HepG2 (cell line): ENCODE measurements around the gene GPBP1. TPM values are rescaled to one million over a fixed set of nuclear protein-coding genes. Genes with fewer than 3 reads are reported as not detected.

Experiments
- ATAC-seq: fragments of 200-7000 bp; cut with Tn5 transposase; 3 replicates; pipeline ENCODE4 v1.9.1; 2020; ENCODE audit warnings: mild to moderate bottlenecking, moderate library complexity
- BruUV-seq: library from RNA; stranded (reverse); fragments of 400-500 nt; replicated peaks from 2 replicates; lab custom pipeline; 2021; lab: Mats Ljungman, UMichigan
- CTCF ChIA-PET: fragments of 300-600 bp; formaldehyde crosslinking; extraction: SDS; loops from one replicate; lab custom pipeline; 2021; ENCODE audit warnings: low total read pairs, inconsistent platforms, low intra/inter-chr PET ratio; lab: Yijun Ruan, JAX
- POLR2A ChIA-PET: fragments of 350-600 bp; sonication (Branson Sonifier 250); formaldehyde crosslinking; loops from one replicate; lab custom pipeline; 2020; ENCODE audit warnings: antibody characterized with exemption, inconsistent platforms; lab: Yijun Ruan, JAX
- DNase-seq: peaks from one replicate; pipeline ENCODE4 v3.0.0-alpha.2; 2015; ENCODE audit warnings: low spot score
- FAIRE-seq: peaks from 3 replicates; lab custom pipeline; 2011; peaks lifted over from hg19 to GRCh38; lab: Jason Lieb, UNC
- H2AFZ ChIP-seq: one replicate; pipeline ENCODE4 v1.6.1; 2011; ENCODE audit warnings: low read length, inconsistent platforms
- H3K27ac ChIP-seq: fragments of 300-600 bp; 3 replicates; pipeline ENCODE4 v1.8.0; 2011; ENCODE audit warnings: mixed run types, mild to moderate bottlenecking, mixed read lengths, low read length, inconsistent platforms; ENCODE audit not compliant: insufficient read depth; ENCODE audit errors: extremely low read length
- H3K27me3 ChIP-seq, 2 experiments: fragments of 200-600 bp in 1 of 2; 2 replicates in 1 of 2; 3 replicates in 1 of 2; pipeline versions ENCODE4 v1.6.0 to v1.8.0; 2011; ENCODE audit warnings: low read length in 2 of 2, mild to moderate bottlenecking in 2 of 2, moderate library complexity in 2 of 2, inconsistent platforms in 1 of 2; ENCODE audit not compliant: insufficient read depth in 2 of 2, control insufficient read depth in 1 of 2
- H3K36me3 ChIP-seq, 2 experiments: fragments of 200-600 bp in 1 of 2; replicated peaks in 1 of 2; 2 replicates in 1 of 2; 3 replicates in 1 of 2; pipeline versions ENCODE4 v1.5.1 to v1.8.0; 2011; ENCODE audit warnings: low read length in 2 of 2, inconsistent platforms in 1 of 2; ENCODE audit not compliant: insufficient read depth in 2 of 2, control insufficient read depth in 1 of 2
- H3K4me1 ChIP-seq: 2 replicates; pipeline ENCODE4 v1.5.1; 2012; ENCODE audit warnings: low read length, inconsistent platforms; ENCODE audit not compliant: insufficient read depth
- H3K4me2 ChIP-seq: 2 replicates; pipeline ENCODE4 v1.6.0; 2011; ENCODE audit warnings: low read depth, low read length, inconsistent platforms
- H3K4me3 ChIP-seq, 3 experiments: fragments of 200-600 bp in 1 of 3; sonication (generic), shearing (Covaris generic) in 1 of 3; replicated peaks in 1 of 3; 2 replicates each; pipeline ENCODE4 v1.5.1; 2011 to 2016; ENCODE audit warnings: low read length in 3 of 3, inconsistent platforms in 2 of 3, low read depth in 2 of 3, mild to moderate bottlenecking in 2 of 3, control low read depth in 1 of 3, mixed read lengths in 1 of 3; ENCODE audit not compliant: insufficient read depth in 1 of 3
- H3K79me2 ChIP-seq: one replicate; pipeline ENCODE4 v1.6.1; 2011; ENCODE audit warnings: low read length, inconsistent platforms; ENCODE audit not compliant: insufficient read depth
- H3K9ac ChIP-seq: 2 replicates; pipeline ENCODE4 v1.6.0; 2011; ENCODE audit warnings: mild to moderate bottlenecking, low read depth, low read length, inconsistent platforms; ENCODE audit not compliant: insufficient read depth
- H3K9me3 ChIP-seq: 2 replicates; pipeline ENCODE4 v1.5.1; 2012; ENCODE audit warnings: mild to moderate bottlenecking, low read length
- H4K20me1 ChIP-seq: 2 replicates; pipeline ENCODE4 v1.6.0; 2011; ENCODE audit warnings: inconsistent platforms, mild to moderate bottlenecking, low read length, moderate library complexity; ENCODE audit not compliant: insufficient read depth
- BRF2 ChIP-seq: sonication (generic); formaldehyde crosslinking; IDR thresholded peaks from 2 replicates; pipeline ENCODE4 v1.8.1; 2022; ENCODE audit warnings: mild to moderate bottlenecking, missing genetic modification reagents
- CSRNP2 ChIP-seq: sonication (generic); formaldehyde crosslinking; conservative IDR thresholded peaks from 2 replicates; pipeline ENCODE4 v1.8.0; 2022; ENCODE audit warnings: low read depth, missing genetic modification reagents
- ELF3 ChIP-seq: IDR thresholded peaks from 2 replicates; pipeline ENCODE4 v1.6.1; 2016; ENCODE audit warnings: missing genetic modification reagents, missing compliant biosample characterization
- FUBP1 ChIP-seq: sonication (generic); formaldehyde crosslinking; IDR thresholded peaks from 2 replicates; pipeline ENCODE4 v1.5.1; 2020; ENCODE audit warnings: missing genetic modification reagents, mild to moderate bottlenecking, borderline replicate concordance
- HNRNPH1 ChIP-seq: fragments of 200-400 bp; formaldehyde crosslinking; optimal IDR thresholded peaks from 2 replicates; pipeline ENCODE3; 2017; ENCODE audit warnings: mild to moderate bottlenecking, low read depth, low read length
- KDM4B ChIP-seq: sonication (generic); formaldehyde crosslinking; IDR thresholded peaks from 2 replicates; pipeline ENCODE4 v1.4.0; 2020; ENCODE audit warnings: missing genetic modification reagents
- NFATC3 ChIP-seq: sonication (generic); formaldehyde crosslinking; IDR thresholded peaks from 2 replicates; pipeline ENCODE4 v1.5.1; 2020; ENCODE audit warnings: mild to moderate bottlenecking, missing genetic modification reagents
- NFYC ChIP-seq: IDR thresholded peaks from 2 replicates; pipeline ENCODE4 v1.6.1; 2016; ENCODE audit warnings: missing genetic modification reagents, missing compliant biosample characterization
- NR3C1 ChIP-seq: sonication (generic); formaldehyde crosslinking; IDR thresholded peaks from 2 replicates; pipeline ENCODE4 v1.4.0; 2020; ENCODE audit warnings: missing genetic modification reagents
- RBM22 ChIP-seq: fragments of 200-400 bp; formaldehyde crosslinking; optimal IDR thresholded peaks from 2 replicates; pipeline ENCODE3; 2017; ENCODE audit warnings: mild to moderate bottlenecking, low read length, moderate library complexity
- ZEB1 ChIP-seq: IDR thresholded peaks from 2 replicates; pipeline ENCODE4 v1.6.1; 2012; ENCODE audit warnings: mild to moderate bottlenecking, low read depth, inconsistent platforms; ENCODE audit not compliant: insufficient replicate concordance
- ZHX1 ChIP-seq: sonication (generic); formaldehyde crosslinking; IDR thresholded peaks from 2 replicates; pipeline ENCODE4 v1.8.1; 2022; ENCODE audit warnings: low read depth, mild to moderate bottlenecking, missing genetic modification reagents
- WGBS: methylation state at CpG from one replicate; pipeline ENCODE4 v1.1.6; 2017; ENCODE audit warnings: low lambda C conversion rate; 5-methylcytosine and 5-hydroxymethylcytosine counted together
- in situ Hi-C: cut with HindIII; loops from 2 replicates; pipeline ENCODE4 v1.10.0; 2017; ENCODE audit warnings: low pct_unique_long_range_greater_than_20kb; ENCODE audit not compliant: extremely low pct_ligation_motif_present
- intact Hi-C: fragments of 100-400 bp; cut with micrococcal nuclease; formaldehyde crosslinking; loops from one replicate; pipeline ENCODE4 v1.10.0; 2022; ENCODE audit not compliant: unreplicated experiment
- polyA plus RNA-seq, 8 experiments: library from polyadenylated mRNA; depleted of rRNA in 3 of 8; stranded (reverse) in 7 of 8; unstranded in 1 of 8; fragments of >200 nt; fragmentation: Illumina TruSeq in 4 of 8; extraction: Trizol in 4 of 8; gene quantifications; 2 replicates each; pipeline versions ENCODE4 v1.2.1 to v1.2.3, GENCODE V29; 2011 to 2016; ENCODE audit warnings: low read depth in 4 of 8, missing spikeins in 1 of 8, mixed read lengths in 1 of 8; ENCODE audit not compliant: insufficient read depth in 1 of 8
- total RNA-seq, 5 experiments: library from RNA; depleted of rRNA; stranded (reverse); fragments of >200 nt; fragmentation: Illumina TruSeq; extraction: Trizol; gene quantifications; 2 replicates each; pipeline ENCODE4 v1.2.3, GENCODE V29; 2016; ENCODE audit warnings: low read depth in 1 of 5
- TF ChIP-seq, protein P1 (sequence below): sonication (generic); formaldehyde crosslinking; IDR thresholded peaks from 2 replicates; pipeline ENCODE4 v1.5.0; 2020; ENCODE audit warnings: mild to moderate bottlenecking, missing genetic modification reagents

The GPBP1 gene
- total and polyA plus RNA-seq, 2 of the 13 experiments (the other 11 are each of a cell fraction or from before 2014, with no cell fraction given): 27.1 to 72.2 TPM

DNA sequence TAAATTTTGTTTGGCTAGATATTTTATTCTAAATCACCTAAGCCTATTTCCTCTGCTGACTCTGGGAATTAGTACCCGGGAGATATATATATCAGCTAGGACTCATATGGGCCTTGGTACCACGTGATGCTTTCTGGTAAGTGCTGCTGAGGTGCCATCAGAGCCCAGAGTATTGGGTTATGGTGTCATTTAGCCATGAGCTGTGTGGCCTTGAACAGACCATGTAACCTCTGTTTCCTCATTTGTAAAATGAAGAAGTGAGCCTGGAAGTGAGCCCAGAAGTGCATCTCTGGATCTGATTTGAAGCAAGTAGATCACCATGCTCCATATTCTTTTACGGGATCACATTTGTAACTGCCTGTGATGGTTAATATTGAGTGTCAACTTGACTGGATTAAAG is 126.1 kb downstream of the GPBP1 start:
- no peaks in the 10 kb centered on the region for H3K79me2 ChIP-seq
- no peak overlapping the region for H2AFZ ChIP-seq
- DNase-seq (no peak), ATAC-seq (no peak), FAIRE-seq (no peak)
- no peaks in the 10 kb centered on the region; a peak in 1 of 5 replicates for H3K27me3 ChIP-seq
- BruUV-seq: no TSS peak
- intact Hi-C loops (loop anchor here (1.0 to 5.0 kb wide), 3 partner anchors 133 to 477 kb away; no protein-coding TSS in a partner anchor), in situ Hi-C loops (loop anchor here (5.0 kb wide), 2 partner anchors 132 to 1162 kb away; partner anchors contain the start of gene PLK2)
- POLR2A ChIA-PET: no interaction called here
- H4K20me1 ChIP-seq: no peaks in the 10 kb centered on the region
- WGBS: 48% methylated on average over 3 of the region's 3 CpGs
- H3K4me2 ChIP-seq: no peak overlapping the region
- no peak overlapping the region for H3K9ac ChIP-seq
- no peaks in the 10 kb centered on the region for H3K9me3 ChIP-seq
- H3K36me3 ChIP-seq: no peaks in the 10 kb centered on the region
- H3K4me1 ChIP-seq: peaks cover 17% of the 10 kb centered on the region
- CTCF ChIA-PET: interaction anchor here (2.6 to 2.7 kb wide), 2 partner anchors 132 to 1162 kb away, joined by 38 to 63 read pairs; no protein-coding TSS in a partner anchor
- H3K27ac ChIP-seq: no peak overlapping the region
- H3K4me3 ChIP-seq: no peak overlapping the region
- TF ChIP-seq ZHX1 (CRISPR knock-in tag) (no peak), CSRNP2 (CRISPR knock-in tag) (no peak), ELF3 (CRISPR knock-in tag) (no peak), NR3C1 (CRISPR knock-in tag) (no peak), ZEB1 (no peak), NFYC (CRISPR knock-in tag) (no peak), HNRNPH1 (no peak), BRF2 (CRISPR knock-in tag) (no peak), NFATC3 (no peak), RBM22 (no peak), FUBP1 (no peak), KDM4B (no peak)
- TF ChIP-seq, protein P1, sequence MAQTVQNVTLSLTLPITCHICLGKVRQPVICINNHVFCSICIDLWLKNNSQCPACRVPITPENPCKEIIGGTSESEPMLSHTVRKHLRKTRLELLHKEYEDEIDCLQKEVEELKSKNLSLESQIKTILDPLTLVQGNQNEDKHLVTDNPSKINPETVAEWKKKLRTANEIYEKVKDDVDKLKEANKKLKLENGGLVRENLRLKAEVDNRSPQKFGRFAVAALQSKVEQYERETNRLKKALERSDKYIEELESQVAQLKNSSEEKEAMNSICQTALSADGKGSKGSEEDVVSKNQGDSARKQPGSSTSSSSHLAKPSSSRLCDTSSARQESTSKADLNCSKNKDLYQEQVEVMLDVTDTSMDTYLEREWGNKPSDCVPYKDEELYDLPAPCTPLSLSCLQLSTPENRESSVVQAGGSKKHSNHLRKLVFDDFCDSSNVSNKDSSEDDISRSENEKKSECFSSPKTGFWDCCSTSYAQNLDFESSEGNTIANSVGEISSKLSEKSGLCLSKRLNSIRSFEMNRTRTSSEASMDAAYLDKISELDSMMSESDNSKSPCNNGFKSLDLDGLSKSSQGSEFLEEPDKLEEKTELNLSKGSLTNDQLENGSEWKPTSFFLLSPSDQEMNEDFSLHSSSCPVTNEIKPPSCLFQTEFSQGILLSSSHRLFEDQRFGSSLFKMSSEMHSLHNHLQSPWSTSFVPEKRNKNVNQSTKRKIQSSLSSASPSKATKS (CRISPR knock-in tag): no peak
